MM.1S (cell line): ENCODE data around the gene GNE.
"Not testable (repeated sequence)": the region's sequence is repeated elsewhere in the genome, so short reads cannot be mapped to it uniquely, and the experiment has no call there.

ENCODE experiments used
- DNase-seq: peaks from one replicate; pipeline ENCODE4 v3.0.0-alpha.2; 2015
- H2AFZ ChIP-seq: fragments of 300-600 bp; sonication (generic); 2 replicates; pipeline ENCODE4 v1.6.0; 2016; ENCODE audit warnings: antibody characterized with exemption, low read length
- H3F3A ChIP-seq: fragments of 300-600 bp; sonication (generic); 2 replicates; pipeline ENCODE4 v1.6.1; 2016; ENCODE audit warnings: mild to moderate bottlenecking, antibody characterized with exemption, low read length, moderate library complexity, mixed read lengths; ENCODE audit not compliant: insufficient read depth
- H3K27ac ChIP-seq: fragments of 300-600 bp; sonication (generic); 2 replicates; pipeline ENCODE4 v1.5.1; 2016; ENCODE audit warnings: mild to moderate bottlenecking, low read length
- H3K27me3 ChIP-seq: fragments of 300-600 bp; sonication (generic); replicated peaks from 2 replicates; pipeline ENCODE4 v1.6.0; 2016; ENCODE audit warnings: low read length; ENCODE audit not compliant: insufficient read depth
- H3K36me3 ChIP-seq: fragments of 300-600 bp; sonication (generic); replicated peaks from 2 replicates; pipeline ENCODE4 v1.6.1; 2016; ENCODE audit warnings: mild to moderate bottlenecking, low read length, mixed read lengths; ENCODE audit not compliant: insufficient read depth
- H3K4me1 ChIP-seq: fragments of 300-600 bp; sonication (generic); 2 replicates; pipeline ENCODE4 v1.6.1; 2016; ENCODE audit warnings: low read length, mixed read lengths
- H3K4me2 ChIP-seq: fragments of 300-600 bp; sonication (generic); 2 replicates; pipeline ENCODE4 v1.6.0; 2016; ENCODE audit warnings: low read depth, low read length
- H3K4me3 ChIP-seq: fragments of 300-600 bp; sonication (generic); 2 replicates; pipeline ENCODE4 v1.5.1; 2016; ENCODE audit warnings: low read length, mixed read lengths
- H3K79me2 ChIP-seq: fragments of 300-600 bp; sonication (generic); 2 replicates; pipeline ENCODE4 v1.6.1; 2016; ENCODE audit warnings: mixed run types, low read length, mixed read lengths
- H3K9ac ChIP-seq: fragments of 300-600 bp; sonication (generic); 2 replicates; pipeline ENCODE4 v1.6.1; 2016; ENCODE audit warnings: low read length, mixed read lengths
- H3K9me2 ChIP-seq: fragments of 300-600 bp; sonication (generic); replicated peaks from 2 replicates; pipeline ENCODE4 v1.6.1; 2016; ENCODE audit warnings: mild to moderate bottlenecking, low read length, mixed read lengths; ENCODE audit not compliant: insufficient read depth
- H3K9me3 ChIP-seq: fragments of 300-600 bp; sonication (generic); replicated peaks from 2 replicates; pipeline ENCODE4 v1.6.1; 2016; ENCODE audit warnings: mild to moderate bottlenecking, low read length, mixed read lengths; ENCODE audit not compliant: insufficient read depth
- H4K20me1 ChIP-seq: fragments of 300-600 bp; sonication (generic); 2 replicates; pipeline ENCODE4 v1.6.1; 2016; ENCODE audit warnings: mild to moderate bottlenecking, low read length, moderate library complexity, mixed read lengths; ENCODE audit not compliant: insufficient read depth
- EZH2 ChIP-seq: fragments of 300-600 bp; sonication (generic); optimal IDR thresholded peaks from 2 replicates; pipeline ENCODE3; 2017; ENCODE audit warnings: low read depth, mild to moderate bottlenecking, antibody characterized with exemption, low read length, mixed read lengths
- EZH2phosphoT487 ChIP-seq: fragments of 300-600 bp; sonication (generic); IDR thresholded peaks from 2 replicates; pipeline ENCODE4 v1.6.1; 2018; ENCODE audit warnings: antibody characterized with exemption, low read length
- TF ChIP-seq, protein P1 (sequence below): fragments of 300-600 bp; sonication (generic); IDR thresholded peaks from 2 replicates; pipeline ENCODE4 v1.5.1; 2016; ENCODE audit warnings: antibody characterized with exemption, low read length, mixed read lengths

GNE gene

DNA sequence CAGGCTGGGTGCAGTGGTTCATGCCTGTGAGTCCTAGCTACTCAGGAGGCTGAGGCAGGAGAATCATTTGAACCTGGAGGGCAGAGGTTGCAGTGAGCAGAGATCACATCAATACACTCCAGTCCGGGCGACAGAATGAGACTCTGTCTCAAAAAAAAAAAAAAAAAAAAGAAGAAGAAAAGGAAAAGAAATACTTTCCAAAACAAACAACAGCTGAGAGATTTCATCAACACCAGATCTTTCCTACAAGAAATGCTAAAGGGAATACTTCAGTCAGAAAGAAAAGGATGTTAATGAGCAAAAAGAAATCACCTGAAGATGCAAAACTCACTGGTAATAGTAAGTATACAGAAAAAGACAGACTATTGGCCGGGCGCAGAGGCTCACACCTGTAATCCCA, 80.7 kb downstream of the GNE start:
- no peaks in the 10 kb centered on the region for H3K4me1 ChIP-seq

DNA sequence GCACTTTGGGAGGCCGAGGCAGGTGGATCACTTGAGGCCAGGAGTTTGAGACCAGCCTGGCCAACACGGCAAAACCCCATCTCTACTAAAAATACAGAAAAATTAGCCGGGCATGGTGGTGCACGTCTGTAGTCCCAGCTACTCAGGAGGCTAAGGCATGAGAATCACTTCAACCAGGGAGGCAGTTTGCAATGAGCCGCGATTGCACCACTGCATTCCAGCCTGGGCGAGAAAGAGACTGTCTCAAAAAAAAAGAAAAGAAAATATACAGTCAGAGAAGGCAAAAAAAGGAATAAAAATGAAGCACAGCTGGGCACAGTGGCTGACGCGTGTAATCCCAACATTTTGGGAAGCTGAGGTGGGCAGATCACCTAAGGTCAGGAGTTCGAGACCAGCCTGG, 81.8 kb downstream of the GNE start:
- not testable (repeated sequence) for H3K4me2 ChIP-seq, H3K9ac ChIP-seq, H3K9me2 ChIP-seq, H3K27ac ChIP-seq, H3K27me3 ChIP-seq, H3K79me2 ChIP-seq, H4K20me1 ChIP-seq, DNase-seq, H3K4me3 ChIP-seq, H3F3A ChIP-seq, H3K9me3 ChIP-seq, H2AFZ ChIP-seq, H3K36me3 ChIP-seq, H3K4me1 ChIP-seq

More for the DNA sequence above, 80.7 kb downstream of the GNE start:
- no peaks in the 10 kb centered on the region for H3K9me2 ChIP-seq
- no peaks in the 10 kb centered on the region for H4K20me1 ChIP-seq
- H3K27me3 ChIP-seq = no peaks in the 10 kb centered on the region
- no peak for DNase-seq
- H3K4me2 ChIP-seq = no peak overlapping the region
- H3K79me2 ChIP-seq = no peaks in the 10 kb centered on the region
- H3K9me3 ChIP-seq = no peaks in the 10 kb centered on the region
- H2AFZ ChIP-seq = no peak overlapping the region
- no peak overlapping the region for H3K9ac ChIP-seq
- H3F3A ChIP-seq = no peaks in the 10 kb centered on the region
- H3K27ac ChIP-seq = no peak overlapping the region
- TF ChIP-seq EZH2 (no peak), EZH2phosphoT487 (no peak)
- TF ChIP-seq, protein P1, sequence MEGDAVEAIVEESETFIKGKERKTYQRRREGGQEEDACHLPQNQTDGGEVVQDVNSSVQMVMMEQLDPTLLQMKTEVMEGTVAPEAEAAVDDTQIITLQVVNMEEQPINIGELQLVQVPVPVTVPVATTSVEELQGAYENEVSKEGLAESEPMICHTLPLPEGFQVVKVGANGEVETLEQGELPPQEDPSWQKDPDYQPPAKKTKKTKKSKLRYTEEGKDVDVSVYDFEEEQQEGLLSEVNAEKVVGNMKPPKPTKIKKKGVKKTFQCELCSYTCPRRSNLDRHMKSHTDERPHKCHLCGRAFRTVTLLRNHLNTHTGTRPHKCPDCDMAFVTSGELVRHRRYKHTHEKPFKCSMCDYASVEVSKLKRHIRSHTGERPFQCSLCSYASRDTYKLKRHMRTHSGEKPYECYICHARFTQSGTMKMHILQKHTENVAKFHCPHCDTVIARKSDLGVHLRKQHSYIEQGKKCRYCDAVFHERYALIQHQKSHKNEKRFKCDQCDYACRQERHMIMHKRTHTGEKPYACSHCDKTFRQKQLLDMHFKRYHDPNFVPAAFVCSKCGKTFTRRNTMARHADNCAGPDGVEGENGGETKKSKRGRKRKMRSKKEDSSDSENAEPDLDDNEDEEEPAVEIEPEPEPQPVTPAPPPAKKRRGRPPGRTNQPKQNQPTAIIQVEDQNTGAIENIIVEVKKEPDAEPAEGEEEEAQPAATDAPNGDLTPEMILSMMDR = no peak
- H3K36me3 ChIP-seq = no peaks in the 10 kb centered on the region
- no peak overlapping the region for H3K4me3 ChIP-seq

DNA sequence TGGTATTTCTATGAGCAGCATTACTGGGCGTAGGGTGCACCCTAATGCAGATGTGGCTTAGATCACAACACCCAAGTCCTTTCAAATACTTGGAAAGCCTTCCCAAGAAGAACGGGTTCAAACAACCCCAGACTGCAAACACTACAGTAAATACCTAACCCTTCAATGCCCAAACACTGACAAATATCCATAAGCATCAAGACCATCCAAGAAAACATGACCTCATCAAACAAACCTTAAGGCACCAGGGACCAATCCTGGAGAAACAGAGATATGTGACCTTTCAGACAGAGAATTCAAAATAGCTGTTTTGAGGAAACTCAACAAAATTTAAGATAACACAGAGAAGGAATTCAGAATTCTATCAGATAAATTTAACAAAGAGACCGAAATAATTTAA, 83.0 kb downstream of the GNE start:
- H3K4me2 ChIP-seq, H3K4me3 ChIP-seq, H3K9ac ChIP-seq, H3K4me1 ChIP-seq, H3F3A ChIP-seq, H3K36me3 ChIP-seq, H3K27me3 ChIP-seq, H2AFZ ChIP-seq, H3K27ac ChIP-seq, H3K79me2 ChIP-seq, H4K20me1 ChIP-seq, H3K9me3 ChIP-seq, H3K9me2 ChIP-seq, DNase-seq: not testable (repeated sequence)

DNA sequence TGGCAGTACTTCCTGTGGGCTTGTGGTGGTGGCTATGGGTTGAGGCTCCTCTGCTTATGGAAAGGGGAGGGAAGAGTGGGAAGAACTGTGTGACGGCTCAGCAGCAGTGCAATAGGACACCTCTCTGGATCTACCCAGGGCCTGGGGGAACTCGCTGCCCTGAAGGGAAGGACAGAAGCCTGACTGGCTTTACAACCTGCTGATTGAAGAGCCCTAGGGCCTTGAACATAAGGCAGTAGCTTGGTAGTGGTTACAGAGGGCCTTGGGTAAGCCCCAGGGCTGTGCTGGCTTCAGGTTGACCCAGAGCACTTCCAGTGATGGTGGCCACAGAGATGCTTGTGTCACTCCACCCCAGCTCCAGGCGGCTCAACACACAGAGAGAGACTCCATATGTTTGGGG, 83.5 kb downstream of the GNE start:
- Histone ChIP-seq H3K27ac (no peak overlapping the region), H3K9me2 (no peaks in the 10 kb centered on the region), H2AFZ (no peak overlapping the region), H4K20me1 (no peaks in the 10 kb centered on the region), H3F3A (no peaks in the 10 kb centered on the region), H3K79me2 (no peaks in the 10 kb centered on the region), H3K9ac (no peak overlapping the region), H3K4me1 (no peaks in the 10 kb centered on the region), H3K27me3 (no peaks in the 10 kb centered on the region), H3K36me3 (no peaks in the 10 kb centered on the region), H3K9me3 (no peaks in the 10 kb centered on the region), H3K4me3 (no peak overlapping the region), H3K4me2 (no peak overlapping the region)
- no peak for DNase-seq
- TF ChIP-seq, protein P1 = no peak
